ENCODE measurements around the gene PYHIN1.
A peak's percentile ranks its signal among the peaks of the same experiment; 100 is the strongest.

The PYHIN1 gene

DNA sequence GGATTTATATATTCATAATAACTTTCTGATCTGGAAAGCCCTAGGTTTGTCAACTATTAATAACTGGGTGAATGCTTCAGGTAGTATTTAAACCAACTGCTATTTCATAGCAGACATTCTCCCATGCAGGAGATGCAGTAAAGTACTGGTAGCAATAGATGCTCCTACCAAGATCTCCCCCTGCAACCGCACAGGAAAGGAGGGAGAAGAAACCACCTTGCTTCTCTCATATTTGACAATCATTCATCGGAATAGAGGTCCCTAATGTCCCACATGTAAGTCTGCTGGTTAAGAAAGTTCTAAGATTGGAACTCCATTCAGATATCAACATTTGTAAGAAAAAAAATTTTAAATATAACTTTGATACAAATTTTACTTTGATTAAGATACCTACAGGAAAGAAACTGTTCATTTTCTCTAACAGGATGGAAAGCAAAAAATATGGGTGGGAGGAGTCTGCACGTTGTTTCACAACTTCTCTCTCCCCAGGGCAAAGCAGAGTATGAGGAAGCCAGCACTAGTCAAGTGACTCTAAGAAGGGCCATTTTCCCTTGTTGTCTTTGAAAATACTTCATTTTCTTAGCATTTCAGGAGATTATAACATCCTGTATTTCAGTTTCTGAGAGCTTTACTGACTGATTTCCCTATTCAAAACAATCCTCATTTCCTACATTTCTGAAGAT lies at the start of gene PYHIN1:
PYHIN1 (plus strand) TSS at position 498 of the 683 bp plus-strand sequence. CDS start 5,359 bp downstream, outside the sequence.
- Histone ChIP-seq H3K27me3 (ENCODE audit: insufficient read depth, low read length) (no peaks in the 10 kb centered on the region), H3K9me3 (ENCODE audit: low read length) (peaks cover 7% of the 10 kb centered on the region; the same call in 1 of the 2 replicates), H3K27ac (ENCODE audit: low read depth, low read length, poor library complexity, severe bottlenecking) (peak within 1 kb of the TSS; percentile 89), H3K4me2 (ENCODE audit: low read length) (peak within 1 kb of the TSS; percentile 52), H2AFZ (ENCODE audit: low read length) (peak within 1 kb of the TSS; percentile 90; the same call in 1 of the 2 replicates), H3F3A (ENCODE audit: insufficient read depth, low read length) (no peaks in the 10 kb centered on the region), H3K9ac (ENCODE audit: low read length) (peak within 1 kb of the TSS; percentile 40), H3K79me2 (ENCODE audit: insufficient read depth, low read length) (peaks cover 7% of the 10 kb centered on the region; the same call in 1 of the 2 replicates), H3K9me2 (ENCODE audit: low read depth, low read length) (no peaks in the 10 kb centered on the region), H3K4me1 (ENCODE audit: insufficient read depth, low read length, severe bottlenecking) (peaks cover 37% of the 10 kb centered on the region), H3K4me3 (ENCODE audit: low read depth, low read length, poor library complexity, severe bottlenecking) (peak within 1 kb of the TSS; percentile 54), H3K36me3 (ENCODE audit: insufficient read depth, low read length) (no peaks in the 10 kb centered on the region; the same call in 1 of the 2 replicates), H4K20me1 (ENCODE audit: insufficient read depth, low read length) (no peaks in the 10 kb centered on the region)
- TF ChIP-seq EZH2 (IDR thresholded peaks at IDR 0.05; ENCODE audit: borderline replicate concordance, low read length): no peak
- TF ChIP-seq, protein P1, sequence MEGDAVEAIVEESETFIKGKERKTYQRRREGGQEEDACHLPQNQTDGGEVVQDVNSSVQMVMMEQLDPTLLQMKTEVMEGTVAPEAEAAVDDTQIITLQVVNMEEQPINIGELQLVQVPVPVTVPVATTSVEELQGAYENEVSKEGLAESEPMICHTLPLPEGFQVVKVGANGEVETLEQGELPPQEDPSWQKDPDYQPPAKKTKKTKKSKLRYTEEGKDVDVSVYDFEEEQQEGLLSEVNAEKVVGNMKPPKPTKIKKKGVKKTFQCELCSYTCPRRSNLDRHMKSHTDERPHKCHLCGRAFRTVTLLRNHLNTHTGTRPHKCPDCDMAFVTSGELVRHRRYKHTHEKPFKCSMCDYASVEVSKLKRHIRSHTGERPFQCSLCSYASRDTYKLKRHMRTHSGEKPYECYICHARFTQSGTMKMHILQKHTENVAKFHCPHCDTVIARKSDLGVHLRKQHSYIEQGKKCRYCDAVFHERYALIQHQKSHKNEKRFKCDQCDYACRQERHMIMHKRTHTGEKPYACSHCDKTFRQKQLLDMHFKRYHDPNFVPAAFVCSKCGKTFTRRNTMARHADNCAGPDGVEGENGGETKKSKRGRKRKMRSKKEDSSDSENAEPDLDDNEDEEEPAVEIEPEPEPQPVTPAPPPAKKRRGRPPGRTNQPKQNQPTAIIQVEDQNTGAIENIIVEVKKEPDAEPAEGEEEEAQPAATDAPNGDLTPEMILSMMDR (IDR thresholded peaks at IDR 0.05; ENCODE audit: low read length): no peak

DNA sequence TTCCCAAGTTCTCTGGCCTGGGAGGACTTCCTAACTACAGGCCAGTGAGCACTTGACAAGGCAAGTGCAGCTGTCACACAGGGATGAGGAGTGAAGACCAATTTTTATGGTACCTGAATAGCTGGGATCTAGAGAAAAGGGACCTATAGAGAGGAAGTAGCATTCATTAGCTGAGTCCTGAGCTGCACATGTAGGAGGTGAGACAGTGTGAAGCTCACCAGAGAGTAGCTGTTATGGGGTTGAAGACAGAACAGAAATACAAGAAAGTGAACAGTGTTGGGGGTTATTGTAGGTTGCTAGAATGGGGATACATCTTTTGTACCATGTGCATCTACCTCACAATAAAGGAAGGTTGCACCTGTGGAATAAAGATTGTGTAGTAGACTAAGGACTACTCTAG lies 37.7 kb upstream of the PYHIN1 start:
- no peaks in the 10 kb centered on the region for H4K20me1 ChIP-seq (ENCODE audit: insufficient read depth, low read length)
- no peak overlapping the region for H3K4me3 ChIP-seq (ENCODE audit: low read depth, low read length, poor library complexity, severe bottlenecking)
- H3K4me2 ChIP-seq (ENCODE audit: low read length): no peak overlapping the region
- H3K4me1 ChIP-seq (ENCODE audit: insufficient read depth, low read length, severe bottlenecking): no peaks in the 10 kb centered on the region
- no peaks in the 10 kb centered on the region for H3F3A ChIP-seq (ENCODE audit: insufficient read depth, low read length)
- H2AFZ ChIP-seq (ENCODE audit: low read length): no peak overlapping the region
- H3K36me3 ChIP-seq (ENCODE audit: insufficient read depth, low read length): no peaks in the 10 kb centered on the region
- H3K9me2 ChIP-seq (ENCODE audit: low read depth, low read length): no peaks in the 10 kb centered on the region
- TF ChIP-seq EZH2 (IDR thresholded peaks at IDR 0.05; ENCODE audit: borderline replicate concordance, low read length): no peak
- TF ChIP-seq, protein P1 (IDR thresholded peaks at IDR 0.05; ENCODE audit: low read length): no peak
- no peak overlapping the region for H3K9ac ChIP-seq (ENCODE audit: low read length)
- no peaks in the 10 kb centered on the region for H3K79me2 ChIP-seq (ENCODE audit: insufficient read depth, low read length)
- no peak overlapping the region for H3K27ac ChIP-seq (ENCODE audit: low read depth, low read length, poor library complexity, severe bottlenecking)
- 0 out of 2 replicates have a peak, but pooled peaks cover 3% of the 10 kb centered on the region for H3K9me3 ChIP-seq (ENCODE audit: low read length)
- no peaks in the 10 kb centered on the region for H3K27me3 ChIP-seq (ENCODE audit: insufficient read depth, low read length)

DNA sequence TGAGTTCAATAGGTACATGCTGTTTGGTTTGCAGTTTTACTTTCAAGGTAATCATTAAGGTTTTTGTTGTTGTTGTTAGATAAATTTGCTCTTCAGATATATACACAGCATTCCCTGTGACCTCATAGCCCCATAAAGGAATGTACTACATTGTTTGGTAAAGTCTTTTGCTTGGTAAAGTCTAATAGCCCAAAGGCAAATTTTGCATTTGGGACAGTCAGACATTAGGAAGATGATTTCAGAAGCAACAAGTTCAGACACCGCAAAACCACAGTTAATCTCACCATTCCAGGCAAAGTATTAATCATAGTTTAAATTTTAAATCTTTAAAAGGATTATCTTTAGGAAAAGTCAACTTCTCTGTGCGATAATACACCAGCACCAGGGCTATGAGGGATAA lies 32.6 kb upstream of the PYHIN1 start:
- Histone ChIP-seq H3K9ac (ENCODE audit: low read length) (no peak overlapping the region), H2AFZ (ENCODE audit: low read length) (no peak overlapping the region), H3K4me1 (ENCODE audit: insufficient read depth, low read length, severe bottlenecking) (no peaks in the 10 kb centered on the region), H3K9me2 (ENCODE audit: low read depth, low read length) (no peaks in the 10 kb centered on the region), H3K27me3 (ENCODE audit: insufficient read depth, low read length) (no peaks in the 10 kb centered on the region), H3K9me3 (ENCODE audit: low read length) (0 out of 2 replicates have a peak, but pooled peaks cover 3% of the 10 kb centered on the region), H3K36me3 (ENCODE audit: insufficient read depth, low read length) (no peaks in the 10 kb centered on the region), H3F3A (ENCODE audit: insufficient read depth, low read length) (no peaks in the 10 kb centered on the region), H3K4me2 (ENCODE audit: low read length) (no peak overlapping the region), H3K27ac (ENCODE audit: low read depth, low read length, poor library complexity, severe bottlenecking) (no peak overlapping the region), H3K79me2 (ENCODE audit: insufficient read depth, low read length) (no peaks in the 10 kb centered on the region), H3K4me3 (ENCODE audit: low read depth, low read length, poor library complexity, severe bottlenecking) (no peak overlapping the region), H4K20me1 (ENCODE audit: insufficient read depth, low read length) (no peaks in the 10 kb centered on the region)
- TF ChIP-seq, protein P1 (IDR thresholded peaks at IDR 0.05; ENCODE audit: low read length): no peak
- no peak for TF ChIP-seq EZH2 (IDR thresholded peaks at IDR 0.05; ENCODE audit: borderline replicate concordance, low read length)

Measured in OCI-LY1 (cell line).